ENCODE results near the gene MARCHF5. TPM values are rescaled to one million over a fixed set of nuclear protein-coding genes. Genes with fewer than 3 reads are reported as not detected.

MARCHF5 gene
- total RNA-seq, 1 experiment from 2014 or later: 7.9 TPM

- H3K4me3 ChIP-seq (ENCODE audit: insufficient read depth, low read depth, low read length): no peak overlapping the region
- no peaks in the 10 kb centered on the region for H3K27me3 ChIP-seq (ENCODE audit: control insufficient read depth, insufficient read depth, low read length)
- no peaks in the 10 kb centered on the region for H3K36me3 ChIP-seq (replicated peaks; ENCODE audit: control insufficient read depth, insufficient read depth, low read length)
- no peak for DNase-seq
Observed at GRCh38 chr10:92284112-92284704, 6.8 kb upstream of the MARCHF5 start.

GRCh38 chr10:92290076-92290836 is 711 bp upstream of the MARCHF5 start:
- no peaks in the 10 kb centered on the region for H3K27me3 ChIP-seq (ENCODE audit: control insufficient read depth, insufficient read depth, low read length)
- DNase-seq: peak; percentile 54
- peaks cover 3% of the 10 kb centered on the region for H3K36me3 ChIP-seq (replicated peaks; ENCODE audit: control insufficient read depth, insufficient read depth, low read length)
- H3K4me3 ChIP-seq (ENCODE audit: insufficient read depth, low read depth, low read length): peak overlapping the region; percentile 98

- DNase-seq: no peak
- Histone ChIP-seq H3K27me3 (ENCODE audit: control insufficient read depth, insufficient read depth, low read length) (no peaks in the 10 kb centered on the region), H3K36me3 (replicated peaks; ENCODE audit: control insufficient read depth, insufficient read depth, low read length) (peaks cover 3% of the 10 kb centered on the region), H3K4me3 (ENCODE audit: insufficient read depth, low read depth, low read length) (peak overlapping the region; percentile 98)
Observed at GRCh38 chr10:92291616-92291865, 574 bp downstream of the MARCHF5 start.

DNA sequence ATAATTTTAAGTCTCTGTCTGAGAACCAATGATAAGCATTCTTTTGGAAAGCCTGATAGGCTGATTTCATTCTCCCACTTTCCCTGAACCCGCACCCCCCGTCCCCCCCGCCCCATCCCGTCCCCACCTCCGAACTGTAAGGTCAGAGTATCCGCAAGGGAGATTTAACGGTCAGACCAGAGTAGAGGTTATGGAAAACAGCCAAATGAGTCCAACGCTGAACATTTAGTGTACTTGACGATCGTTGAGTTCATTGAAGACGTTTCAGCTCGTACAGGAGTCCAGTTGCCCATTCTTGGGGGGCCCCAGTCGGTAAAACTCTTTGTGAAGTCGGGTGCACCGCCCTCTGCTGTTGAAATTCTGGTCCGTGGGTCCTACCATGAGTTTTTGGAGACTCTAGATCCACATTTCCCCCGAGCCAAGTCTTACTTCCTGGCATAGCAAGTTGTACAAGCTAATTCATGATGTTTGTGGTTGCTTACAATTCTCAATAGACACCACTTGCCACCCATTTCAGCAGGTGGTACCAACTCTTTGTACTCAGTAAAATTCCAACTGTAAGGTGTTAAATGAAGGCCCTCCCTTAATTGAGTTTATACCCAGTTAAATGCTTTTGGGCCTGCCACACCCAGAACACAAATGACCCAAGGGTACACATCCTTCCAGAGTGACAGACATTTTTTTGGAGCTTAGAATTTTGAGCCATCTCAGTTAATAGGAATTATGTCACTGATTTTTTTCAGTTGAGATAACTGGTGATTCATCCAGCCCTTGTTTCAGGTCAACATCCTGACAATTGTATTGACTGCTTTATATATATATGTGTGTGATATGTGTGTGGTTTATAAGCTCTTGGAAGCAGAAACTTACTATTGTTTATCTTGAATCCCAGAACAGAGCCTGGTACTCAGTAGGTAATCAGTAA is 1.2 kb downstream of the MARCHF5 start:
- Histone ChIP-seq H3K27me3 (ENCODE audit: control insufficient read depth, insufficient read depth, low read length) (no peaks in the 10 kb centered on the region), H3K4me3 (ENCODE audit: insufficient read depth, low read depth, low read length) (peak overlapping the region; percentile 98), H3K36me3 (replicated peaks; ENCODE audit: control insufficient read depth, insufficient read depth, low read length) (peaks cover 3% of the 10 kb centered on the region)
- DNase-seq: peak; percentile 39

GRCh38 chr10:92298487-92298886 is 7.5 kb downstream of the MARCHF5 start:
- Histone ChIP-seq H3K4me3 (ENCODE audit: insufficient read depth, low read depth, low read length) (no peak overlapping the region), H3K36me3 (replicated peaks; ENCODE audit: control insufficient read depth, insufficient read depth, low read length) (no peaks in the 10 kb centered on the region; the same call in 1 of the 2 replicates), H3K27me3 (ENCODE audit: control insufficient read depth, insufficient read depth, low read length) (no peaks in the 10 kb centered on the region)
- DNase-seq: no peak

DNA sequence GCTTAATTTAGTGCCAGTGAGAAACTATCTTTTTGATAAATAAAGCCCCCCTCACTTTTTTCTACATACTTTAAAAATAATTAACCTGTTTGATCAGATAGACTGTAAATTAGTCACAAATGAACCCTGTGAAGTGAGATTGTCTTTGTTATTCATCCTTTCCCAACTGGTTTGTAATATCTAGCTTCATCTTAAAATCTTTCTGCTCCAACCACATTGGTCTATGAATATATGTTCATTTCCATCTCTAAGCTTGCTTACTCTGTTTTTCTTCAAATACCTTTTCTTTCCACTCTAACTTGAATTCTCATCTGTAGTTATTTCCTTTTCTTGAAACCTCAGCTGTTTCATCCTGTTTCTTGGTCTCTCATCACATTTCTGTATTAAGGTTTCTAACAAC is 12.1 kb downstream of the MARCHF5 start:
- Histone ChIP-seq H3K36me3 (replicated peaks; ENCODE audit: control insufficient read depth, insufficient read depth, low read length) (no peaks in the 10 kb centered on the region), H3K4me3 (ENCODE audit: insufficient read depth, low read depth, low read length) (no peak overlapping the region), H3K27me3 (ENCODE audit: control insufficient read depth, insufficient read depth, low read length) (no peaks in the 10 kb centered on the region)
- no peak for DNase-seq

DNA sequence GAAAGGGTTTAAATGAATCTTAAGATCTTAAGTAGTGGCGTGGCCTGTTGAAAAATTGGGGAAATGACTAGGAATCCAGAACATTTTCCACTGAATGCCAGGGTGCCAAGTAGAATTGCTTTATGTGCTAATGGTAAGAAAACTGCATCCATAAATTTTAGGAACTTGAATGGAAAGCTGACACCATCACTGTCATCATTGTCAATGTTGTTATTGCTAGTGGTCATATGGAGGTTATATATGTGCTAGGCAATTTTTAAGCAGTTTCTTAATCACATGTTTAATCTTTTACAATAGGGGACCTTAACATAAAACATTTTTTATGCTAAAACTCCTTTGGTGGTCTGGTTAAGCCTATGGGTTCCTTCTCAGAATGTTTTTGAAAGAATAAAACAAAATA is 13.1 kb downstream of the MARCHF5 start:
- no peaks in the 10 kb centered on the region for H3K27me3 ChIP-seq (ENCODE audit: control insufficient read depth, insufficient read depth, low read length)
- no peak for DNase-seq
- H3K36me3 ChIP-seq (replicated peaks; ENCODE audit: control insufficient read depth, insufficient read depth, low read length): no peaks in the 10 kb centered on the region
- H3K4me3 ChIP-seq (ENCODE audit: insufficient read depth, low read depth, low read length): no peak overlapping the region

- H3K4me3 ChIP-seq (ENCODE audit: insufficient read depth, low read depth, low read length): no peak overlapping the region
- H3K27me3 ChIP-seq (ENCODE audit: control insufficient read depth, insufficient read depth, low read length): no peaks in the 10 kb centered on the region
- peak; percentile 25 for DNase-seq
- H3K36me3 ChIP-seq (replicated peaks; ENCODE audit: control insufficient read depth, insufficient read depth, low read length): no peaks in the 10 kb centered on the region
Observed at GRCh38 chr10:92305133-92306072, 14.4 kb downstream of the MARCHF5 start.

- H3K4me3 ChIP-seq (ENCODE audit: insufficient read depth, low read depth, low read length): no peak overlapping the region
- no peak for DNase-seq
- H3K36me3 ChIP-seq (replicated peaks; ENCODE audit: control insufficient read depth, insufficient read depth, low read length): no peaks in the 10 kb centered on the region; the same call in 1 of the 2 replicates
- H3K27me3 ChIP-seq (ENCODE audit: control insufficient read depth, insufficient read depth, low read length): no peaks in the 10 kb centered on the region
Observed at GRCh38 chr10:92309272-92309671, 18.3 kb downstream of the MARCHF5 start.

- Histone ChIP-seq H3K27me3 (ENCODE audit: control insufficient read depth, insufficient read depth, low read length) (no peaks in the 10 kb centered on the region), H3K4me3 (ENCODE audit: insufficient read depth, low read depth, low read length) (no peak overlapping the region), H3K36me3 (replicated peaks; ENCODE audit: control insufficient read depth, insufficient read depth, low read length) (peaks cover 1% of the 10 kb centered on the region; the same call in 1 of the 2 replicates)
- DNase-seq: no peak
Observed at GRCh38 chr10:92313750-92314149, 22.8 kb downstream of the MARCHF5 start.

DNA sequence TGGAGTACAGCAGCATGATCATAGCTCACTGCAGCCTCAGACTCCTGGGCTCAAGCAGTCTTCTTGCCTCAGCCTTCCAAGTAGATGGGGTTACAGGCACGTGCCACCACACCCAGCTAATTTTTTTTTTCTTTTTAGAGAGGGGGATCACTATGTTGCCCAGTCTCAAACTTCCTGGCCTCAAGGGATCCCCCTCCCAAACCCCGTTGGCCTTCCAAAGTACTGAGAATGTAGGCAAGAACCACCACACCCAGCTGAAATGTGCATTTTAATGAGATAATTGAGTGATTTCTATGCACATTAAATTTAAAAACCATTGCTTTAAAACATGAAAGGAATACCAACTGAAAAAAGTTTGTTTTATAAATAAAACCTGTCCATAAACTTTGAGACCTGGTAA is 25.6 kb downstream of the MARCHF5 start:
- Histone ChIP-seq H3K36me3 (replicated peaks; ENCODE audit: control insufficient read depth, insufficient read depth, low read length) (peaks cover 1% of the 10 kb centered on the region; the same call in 1 of the 2 replicates), H3K27me3 (ENCODE audit: control insufficient read depth, insufficient read depth, low read length) (no peaks in the 10 kb centered on the region), H3K4me3 (ENCODE audit: insufficient read depth, low read depth, low read length) (no peak overlapping the region)
- no peak for DNase-seq

DNA sequence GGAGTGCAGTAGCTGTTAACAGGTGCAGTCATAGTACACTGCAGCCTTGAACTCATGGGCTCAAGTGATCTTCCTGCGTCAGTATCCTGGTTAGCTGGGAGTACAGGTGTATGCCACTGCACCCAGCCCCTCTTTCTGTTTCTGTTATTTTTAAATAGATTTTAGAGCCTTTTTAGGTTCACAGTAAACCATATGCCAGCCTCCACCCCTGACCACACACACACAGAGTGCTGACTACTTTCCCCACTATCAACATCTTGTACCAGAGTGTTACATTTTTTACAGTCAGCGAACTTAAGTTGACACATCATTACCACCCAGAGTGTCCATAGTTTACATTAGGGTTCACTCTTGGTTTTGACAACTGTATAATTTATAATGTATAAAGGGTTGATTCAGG is 32.1 kb downstream of the MARCHF5 start:
- no peak for DNase-seq
- Histone ChIP-seq H3K36me3 (replicated peaks; ENCODE audit: control insufficient read depth, insufficient read depth, low read length) (no peaks in the 10 kb centered on the region; the same call in 1 of the 2 replicates), H3K27me3 (ENCODE audit: control insufficient read depth, insufficient read depth, low read length) (no peaks in the 10 kb centered on the region), H3K4me3 (ENCODE audit: insufficient read depth, low read depth, low read length) (no peak overlapping the region)

DNA sequence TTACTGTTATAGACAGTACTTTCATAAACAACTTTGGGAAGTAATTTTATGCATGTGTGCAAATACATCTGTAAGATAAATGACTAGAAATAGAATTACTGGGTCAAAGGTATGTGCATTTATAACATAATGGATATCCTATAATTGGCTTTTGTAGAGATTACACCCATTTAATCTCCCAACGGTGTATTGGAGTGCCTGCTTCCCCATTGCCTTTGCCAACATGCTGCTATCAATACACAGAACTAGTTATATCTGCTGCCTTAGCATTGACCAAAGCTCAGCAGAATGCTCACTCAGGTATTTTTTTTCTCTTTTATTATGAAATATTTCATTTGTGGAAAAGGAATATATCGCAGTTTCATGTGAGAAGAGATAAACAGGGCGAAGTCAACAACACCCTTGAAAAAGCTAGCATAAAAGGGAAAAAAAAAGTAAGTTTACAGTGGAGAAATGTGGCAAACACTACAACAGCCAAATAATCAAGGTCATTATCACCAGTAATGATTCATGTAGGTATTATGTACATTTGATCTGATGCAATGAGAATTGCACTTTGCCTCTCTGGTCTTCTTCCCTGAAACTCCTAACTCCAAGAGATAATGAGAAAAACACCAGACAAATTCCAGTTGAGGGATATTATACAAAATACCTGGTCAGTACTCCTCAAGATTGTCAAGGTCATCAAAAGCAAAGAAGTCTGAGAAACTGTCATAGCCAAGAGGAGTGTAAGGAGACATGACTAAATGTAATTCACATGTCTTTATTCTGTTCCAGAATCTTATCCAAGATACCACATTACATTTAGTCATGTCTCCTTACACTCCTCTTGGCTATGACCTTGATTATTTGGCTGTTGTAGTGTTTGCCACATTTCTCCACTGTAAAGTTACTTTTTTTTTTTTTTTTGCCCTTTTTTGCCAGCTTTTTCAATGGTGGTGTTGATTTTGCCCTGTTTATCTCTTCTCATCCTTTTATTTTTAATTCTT is 36.8 kb downstream of the MARCHF5 start:
- no peaks in the 10 kb centered on the region for H3K27me3 ChIP-seq (ENCODE audit: control insufficient read depth, insufficient read depth, low read length)
- H3K4me3 ChIP-seq (ENCODE audit: insufficient read depth, low read depth, low read length): no peak overlapping the region
- no peaks in the 10 kb centered on the region for H3K36me3 ChIP-seq (replicated peaks; ENCODE audit: control insufficient read depth, insufficient read depth, low read length)
- DNase-seq: no peak
